SK-N-MC (cell line): ENCODE measurements around the gene WFDC5.

Experiments
- FOXP2 ChIP-seq: optimal IDR thresholded peaks from 2 replicates; pipeline ENCODE3; 2011; ENCODE audit warnings: mild to moderate bottlenecking, moderate library complexity; ENCODE audit not compliant: insufficient read depth; ENCODE audit errors: extremely low read length, control extremely low read depth
- POLR2AphosphoS5 ChIP-seq: IDR thresholded peaks from 2 replicates; pipeline ENCODE4 v1.6.1; 2012; ENCODE audit warnings: mild to moderate bottlenecking, low read depth, low read length, borderline replicate concordance

DNA sequence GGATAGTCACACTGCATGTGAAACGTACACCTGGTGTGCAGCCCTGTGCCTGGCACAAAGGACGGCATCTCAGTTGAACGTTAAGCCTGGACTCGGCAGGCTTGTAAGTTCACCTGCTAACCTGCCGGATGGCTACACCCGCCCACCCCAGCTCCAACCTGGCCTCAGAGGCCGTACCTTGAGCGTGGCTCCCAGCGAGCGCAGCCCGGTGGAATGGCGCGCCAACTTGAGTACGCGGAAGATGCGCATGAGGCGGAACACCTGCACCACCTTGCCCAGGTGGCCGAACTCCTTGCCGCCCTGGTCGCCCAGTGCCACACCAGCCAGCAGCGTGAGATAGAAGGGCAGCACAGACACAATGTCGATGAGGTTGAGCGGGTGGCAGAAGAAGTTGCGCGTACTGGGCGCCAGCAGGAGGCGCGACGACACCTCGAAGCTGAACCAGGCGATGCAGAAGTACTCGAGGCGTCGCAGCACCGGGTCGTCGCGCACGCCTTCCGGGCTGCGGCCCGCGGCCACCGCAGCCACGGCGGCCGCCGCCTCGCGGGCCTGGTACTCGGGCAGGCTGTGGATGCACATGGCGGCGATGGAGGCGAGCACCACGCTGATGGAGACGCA, 17.4 kb downstream of the WFDC5 start:
- TF ChIP-seq POLR2AphosphoS5 (no peak), FOXP2 (no peak)
